IMR-90 (cell line): ENCODE results near the gene OLIG3. TPM values are rescaled to one million over a fixed set of nuclear protein-coding genes. Genes with fewer than 3 reads are reported as not detected.

Experiments
- ATAC-seq: fragments of 200-7000 bp; cut with Tn5 transposase; 2 replicates; pipeline ENCODE4 v1.9.1; 2020; ENCODE audit warnings: low read depth, mild to moderate bottlenecking, moderate library complexity
- BruUV-seq: library from RNA; stranded (reverse); fragments of 400-500 nt; replicated peaks from 2 replicates; lab custom pipeline; 2021; lab: Mats Ljungman, UMichigan
- CTCF ChIA-PET: fragments of 300-600 bp; formaldehyde crosslinking; extraction: SDS; loops from one replicate; lab custom pipeline; 2021; ENCODE audit warnings: antibody characterized with exemption; lab: Yijun Ruan, JAX
- POLR2A ChIA-PET: fragments of 300-600 bp; sonication (Branson Sonifier 250); formaldehyde crosslinking; loops from one replicate; lab custom pipeline; 2022; ENCODE audit warnings: antibody characterized with exemption; ENCODE audit not compliant: unreplicated experiment; lab: Charles Lee
- DNase-seq: peaks from one replicate; pipeline ENCODE4 v3.0.0; 2013
- H2AFZ ChIP-seq: replicated peaks from 2 replicates; pipeline ENCODE3; 2013; ENCODE audit warnings: low read length, mild to moderate bottlenecking; ENCODE audit not compliant: poor library complexity
- H2AK5ac ChIP-seq: 2 replicates; pipeline ENCODE4 v1.6.1; 2013; ENCODE audit warnings: low read depth, low read length, inconsistent platforms
- H2AK9ac ChIP-seq: replicated peaks from 2 replicates; pipeline ENCODE3; 2013; ENCODE audit warnings: mild to moderate bottlenecking, low read depth, low read length, moderate library complexity; ENCODE audit not compliant: poor library complexity
- H2BK120ac ChIP-seq: 2 replicates; pipeline ENCODE4 v1.6.1; 2013; ENCODE audit warnings: low read depth, low read length, inconsistent platforms
- H2BK15ac ChIP-seq: 3 replicates; pipeline ENCODE4 v1.6.1; 2013; ENCODE audit warnings: low read depth, low read length, inconsistent platforms
- H2BK20ac ChIP-seq: 2 replicates; pipeline ENCODE4 v1.6.1; 2013; ENCODE audit warnings: low read depth, mild to moderate bottlenecking, inconsistent platforms, low read length, moderate library complexity
- H2BK5ac ChIP-seq: 2 replicates; pipeline ENCODE4 v1.6.1; 2013; ENCODE audit warnings: mild to moderate bottlenecking, low read depth, low read length, inconsistent platforms; ENCODE audit not compliant: poor library complexity, severe bottlenecking
- H3K14ac ChIP-seq: replicated peaks from 2 replicates; pipeline ENCODE4 v1.6.1; 2013; ENCODE audit warnings: low read depth, low read length, inconsistent platforms
- H3K18ac ChIP-seq: 2 replicates; pipeline ENCODE4 v1.6.1; 2013; ENCODE audit warnings: low read depth, low read length, control low read depth
- H3K23ac ChIP-seq: 2 replicates; pipeline ENCODE4 v1.6.1; 2013; ENCODE audit warnings: low read depth, low read length, inconsistent platforms
- H3K27ac ChIP-seq: 2 replicates; pipeline ENCODE4 v1.5.1; 2013; ENCODE audit warnings: mild to moderate bottlenecking, control low read depth, low read length; ENCODE audit not compliant: insufficient read depth
- H3K27me3 ChIP-seq: 2 replicates; pipeline ENCODE4 v1.6.1; 2013; ENCODE audit warnings: low read length; ENCODE audit not compliant: control insufficient read depth, insufficient read depth
- H3K36me3 ChIP-seq: 2 replicates; pipeline ENCODE4 v1.6.1; 2013; ENCODE audit warnings: low read length, mixed read lengths; ENCODE audit not compliant: control insufficient read depth, insufficient read depth
- H3K4ac ChIP-seq: 2 replicates; pipeline ENCODE4 v1.6.1; 2013; ENCODE audit warnings: low read depth, low read length, inconsistent platforms
- H3K4me1 ChIP-seq: 2 replicates; pipeline ENCODE4 v1.6.1; 2013; ENCODE audit warnings: low read length, mixed read lengths; ENCODE audit not compliant: control insufficient read depth, insufficient read depth
- H3K4me2 ChIP-seq: 2 replicates; pipeline ENCODE4 v1.6.1; 2013; ENCODE audit warnings: low read depth, mild to moderate bottlenecking, control low read depth, low read length, moderate library complexity
- H3K4me3 ChIP-seq: 2 replicates; pipeline ENCODE4 v1.5.1; 2013; ENCODE audit warnings: low read depth, mild to moderate bottlenecking, control low read depth, low read length, moderate library complexity; ENCODE audit not compliant: insufficient read depth
- H3K56ac ChIP-seq: 2 replicates; pipeline ENCODE4 v1.6.1; 2013; ENCODE audit warnings: low read length, inconsistent platforms; ENCODE audit not compliant: insufficient read depth; ENCODE audit errors: extremely low read depth
- H3K79me1 ChIP-seq, 2 experiments: 2 replicates each; pipeline ENCODE4 v1.6.1; 2013; ENCODE audit warnings: low read length in 2 of 2, inconsistent platforms in 1 of 2, low read depth in 1 of 2
- H3K9ac ChIP-seq: 2 replicates; pipeline ENCODE4 v1.6.1; 2013; ENCODE audit warnings: low read depth, low read length, control low read depth
- H3K9me1 ChIP-seq: 2 replicates; pipeline ENCODE4 v1.6.1; 2013; ENCODE audit warnings: low read length, inconsistent platforms; ENCODE audit not compliant: insufficient read depth
- H3K9me3 ChIP-seq: 2 replicates; pipeline ENCODE4 v1.6.1; 2013; ENCODE audit warnings: low read length; ENCODE audit not compliant: control insufficient read depth, insufficient read depth
- H4K20me1 ChIP-seq: 2 replicates; pipeline ENCODE4 v1.6.1; 2013; ENCODE audit warnings: low read length, inconsistent platforms; ENCODE audit not compliant: insufficient read depth
- H4K5ac ChIP-seq: 2 replicates; pipeline ENCODE4 v1.6.1; 2013; ENCODE audit warnings: mild to moderate bottlenecking, low read depth, low read length, control low read depth
- H4K8ac ChIP-seq, 2 experiments: 2 replicates each; pipeline ENCODE4 v1.6.1; 2013; ENCODE audit warnings: low read depth in 2 of 2, low read length in 2 of 2, control low read depth in 1 of 2, inconsistent platforms in 1 of 2
- H4K91ac ChIP-seq: 2 replicates; pipeline ENCODE4 v1.6.1; 2013; ENCODE audit warnings: low read depth, low read length, inconsistent platforms; ENCODE audit not compliant: insufficient read depth
- CHD1 ChIP-seq: IDR thresholded peaks from 2 replicates; pipeline ENCODE4 v1.6.1; 2012; ENCODE audit warnings: low read depth, low read length, improper control_type of control experiment
- CTCF ChIP-seq: conservative IDR thresholded peaks from 2 replicates; pipeline ENCODE4 v1.5.1; 2012; ENCODE audit warnings: mild to moderate bottlenecking, low read depth, low read length, improper control_type of control experiment
- MAZ ChIP-seq: IDR thresholded peaks from 2 replicates; pipeline ENCODE4 v1.6.1; 2012; ENCODE audit warnings: low read depth, mild to moderate bottlenecking, low read length, improper control_type of control experiment, moderate library complexity, borderline replicate concordance
- WGBS, 2 experiments: methylation state at CpG; one replicate each; pipeline versions ENCODE4 v1.1.5 to v1.1.7; 2013; ENCODE audit warnings: missing lambda C conversion rate in 2 of 2; ENCODE audit not compliant: insufficient read length in 1 of 2; ENCODE audit errors: extremely low coverage in 2 of 2; 5-methylcytosine and 5-hydroxymethylcytosine counted together
- dilution Hi-C: fragments of 300-500 bp; cut with HindIII; formaldehyde crosslinking; loops from one replicate; pipeline ENCODE4 v1.14.3; 2018; ENCODE audit warnings: low sequenced_read_pairs; ENCODE audit not compliant: unreplicated experiment
- in situ Hi-C: fragments of 300-500 bp; cut with MboI; formaldehyde crosslinking; loops from 3 replicates; pipeline ENCODE4 v1.14.3; 2019; ENCODE audit warnings: low sequenced_read_pairs, inconsistent platforms, mixed read lengths
- intact Hi-C: fragments of 100-400 bp; cut with micrococcal nuclease; formaldehyde crosslinking; loops from 2 replicates; pipeline ENCODE4 v1.10.0; 2022
- polyA plus RNA-seq, 3 experiments: library from polyadenylated mRNA; depleted of rRNA; stranded (reverse); fragments of >200 nt; gene quantifications; 2 replicates each; pipeline ENCODE4 v1.2.3, GENCODE V29; 2012; ENCODE audit warnings: low replicate concordance in 1 of 3
- total RNA-seq: library from RNA; depleted of rRNA; stranded (reverse); fragments of >200 nt; gene quantifications from 2 replicates; pipeline ENCODE4 v1.2.3, GENCODE V29; 2012

OLIG3 gene
- total and polyA plus RNA-seq, 2 of the 4 experiments (the other 2 are of a cell fraction), result not detected

- TF ChIP-seq CHD1 (no peak), MAZ (no peak), CTCF (no peak)
- Histone ChIP-seq H3K4me3 (no peak overlapping the region), H2AFZ (peak overlapping the region; percentile 34), H4K20me1 (no peaks in the 10 kb centered on the region), H2BK5ac (no peak overlapping the region), H3K23ac (no peak overlapping the region), H3K9ac (no peak overlapping the region), H2AK5ac (no peak overlapping the region), H3K9me1 (no peaks in the 10 kb centered on the region; the same call in 1 of the 2 replicates), H3K27me3 (peaks cover 98% of the 10 kb centered on the region), H3K14ac (no peak overlapping the region), H4K5ac (no peak overlapping the region), H2AK9ac (no peak overlapping the region), H3K4me1 (no peaks in the 10 kb centered on the region), H4K91ac (no peak overlapping the region), H3K27ac (no peak overlapping the region), H2BK15ac (no peak overlapping the region), H3K56ac (no peak overlapping the region), H3K36me3 (no peaks in the 10 kb centered on the region), H2BK20ac (no peak overlapping the region), H3K4ac (no peak overlapping the region), H2BK120ac (no peak overlapping the region), H4K8ac (no peak overlapping the region), H3K18ac (no peak overlapping the region), H3K4me2 (no peak overlapping the region), H3K79me1 (no peaks in the 10 kb centered on the region), H3K9me3 (peaks cover 12% of the 10 kb centered on the region; the same call in 1 of the 2 replicates)
- WGBS, 2 experiments, result 5% methylated on average over 34 of the region's 77 CpGs; no CpG with 5 or more reads in 1 of the 2 experiments
- no peak for ATAC-seq
- DNase-seq, result no peak
- in situ Hi-C loops (no loop called here), intact Hi-C loops (no loop called here), dilution Hi-C loops (no loop called here)
- no TSS peak for BruUV-seq
- ChIA-PET CTCF (no interaction called here), POLR2A (no interaction called here)
Measured at GRCh38 chr6:137493218-137494038, 766 bp downstream of the OLIG3 start.
